Thymus (tissue), 14 donors: ENCODE measurements around the gene GPR50. TPM values are rescaled to one million over a fixed set of nuclear protein-coding genes. Genes with fewer than 3 reads are reported as not detected.

Source experiments
- DNase-seq, 9 donors: peaks; one replicate each; pipeline ENCODE4 v3.0.0-alpha.2; 2013; ENCODE audit warnings: low spot score in 9 of 9, low read depth in 6 of 9, missing footprints in 1 of 9
- H3K27ac ChIP-seq, 2 donors: one replicate each; pipeline ENCODE4 v1.5.1; 2013; ENCODE audit warnings: control low read depth in 1 of 2, low read depth in 1 of 2, low read length in 1 of 2, mild to moderate bottlenecking in 1 of 2, moderate library complexity in 1 of 2
- H3K27me3 ChIP-seq, 2 donors: one replicate each; pipeline ENCODE4 v1.5.1; 2013; ENCODE audit warnings: low read length in 1 of 2; ENCODE audit not compliant: control insufficient read depth in 2 of 2, insufficient read depth in 1 of 2
- H3K36me3 ChIP-seq, 2 donors: one replicate each; pipeline ENCODE4 v1.5.1; 2013; ENCODE audit warnings: low read length in 1 of 2, mild to moderate bottlenecking in 1 of 2, moderate library complexity in 1 of 2; ENCODE audit not compliant: control insufficient read depth in 2 of 2, insufficient read depth in 2 of 2
- H3K4me1 ChIP-seq, 2 donors: one replicate each; pipeline ENCODE4 v1.5.1; 2013; ENCODE audit warnings: low read length in 2 of 2; ENCODE audit not compliant: control insufficient read depth in 2 of 2, insufficient read depth in 2 of 2
- H3K4me3 ChIP-seq, 2 donors: one replicate each; pipeline ENCODE4 v1.5.1; 2013; ENCODE audit warnings: low read length in 2 of 2, control low read depth in 1 of 2, mild to moderate bottlenecking in 1 of 2
- H3K9me3 ChIP-seq, 2 donors: one replicate each; pipeline ENCODE4 v1.5.1; 2013; ENCODE audit warnings: low read length in 1 of 2, mild to moderate bottlenecking in 1 of 2; ENCODE audit not compliant: control insufficient read depth in 2 of 2, insufficient read depth in 1 of 2
- WGBS: extraction: QIAGEN DNeasy Blood & Tissue Kit; methylation state at CpG from one replicate; pipeline ENCODE4 v1.1.7; 2013; 5-methylcytosine and 5-hydroxymethylcytosine counted together
- long read RNA-seq, 10 donors: transcript quantifications; one replicate each; lab custom pipeline, GENCODE V29; 2026
- polyA plus RNA-seq: library from polyadenylated mRNA; stranded (reverse); fragments of 200-250 nt; gene quantifications from one replicate; pipeline ENCODE4 v1.2.3, GENCODE V29; 2013
- total RNA-seq: library from RNA; stranded (reverse); fragments of 120-200 nt; gene quantifications from one replicate; pipeline ENCODE4 v1.2.4, GENCODE V29; 2013
- donor health status: healthy.

The GPR50 gene
- not detected for total RNA-seq
- polyA plus RNA-seq: 0.11 TPM
- long read RNA-seq, donor 1: 0 reads
- long read RNA-seq, donor 2: 0 reads
- long read RNA-seq, donor 3: 0 reads
- long read RNA-seq, donor 4: 0 reads
- long read RNA-seq, donor 5: 0 reads
- long read RNA-seq, donor 6: 0 reads
- long read RNA-seq, donor 7: 0 reads
- long read RNA-seq, donor 8: 0 reads
- long read RNA-seq, donor 9: 0 reads
- long read RNA-seq, donor 10: 0 reads

DNA sequence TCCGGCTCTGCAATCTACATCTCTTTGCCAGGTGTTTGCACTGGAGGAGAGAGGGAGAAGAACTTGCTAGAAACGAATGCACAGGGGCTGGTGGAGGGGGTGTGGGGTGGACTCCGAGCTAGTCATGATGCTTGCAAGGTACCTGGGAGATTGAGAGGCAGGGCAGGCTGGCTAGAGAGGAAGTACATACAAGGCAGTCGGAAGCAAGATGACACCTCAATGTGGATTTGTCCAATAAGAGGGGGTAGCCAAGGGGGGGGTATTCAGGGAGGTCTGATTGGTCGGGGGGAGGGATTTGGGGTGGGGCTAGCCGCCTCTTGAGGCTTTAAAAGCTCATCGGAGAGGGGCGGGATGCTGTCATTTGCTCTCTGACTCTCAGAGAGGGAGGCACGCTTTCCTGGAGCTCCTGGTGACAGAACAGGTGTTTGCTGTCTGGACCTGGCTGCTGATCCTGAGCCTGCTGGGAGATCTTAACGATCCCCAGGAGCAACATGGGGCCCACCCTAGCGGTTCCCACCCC, at the start of gene GPR50:
Gene GPR50 (plus strand): TSS at position 354 of the 520 bp plus-strand sequence. CDS start 138 bp downstream, at position 492.
- H3K4me3 ChIP-seq: no peak within 1 kb of the TSS
- 64% methylated on average over 11 of the region's 11 CpGs for WGBS
- no peaks in the 10 kb centered on the region for H3K36me3 ChIP-seq
- H3K27ac ChIP-seq: no peak within 1 kb of the TSS
- H3K27me3 ChIP-seq: peaks cover 40 to 72% of the 10 kb centered on the region in 2 donors
- H3K9me3 ChIP-seq: peaks cover 1 to 19% of the 10 kb centered on the region in 2 donors
- H3K4me1 ChIP-seq: no peaks in the 10 kb centered on the region
- no peak for DNase-seq

DNA sequence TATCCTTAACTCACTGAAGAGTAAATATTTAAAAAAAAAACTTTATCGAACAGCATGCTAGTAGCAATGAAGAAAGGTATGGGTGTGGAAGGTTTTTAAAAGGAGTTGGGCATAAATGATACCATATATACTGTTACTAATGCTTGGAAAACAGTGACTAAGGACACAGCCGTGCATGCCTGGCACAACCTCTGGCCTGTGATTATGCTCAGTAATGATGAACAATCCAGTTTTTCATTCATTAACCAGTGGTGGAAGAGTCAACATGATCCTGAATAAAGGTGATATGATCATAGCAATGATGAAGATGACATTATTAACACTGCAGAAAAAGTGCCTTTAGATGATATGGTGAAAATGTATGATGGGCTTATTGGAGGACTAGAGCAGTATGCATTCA, 43.9 kb upstream of the GPR50 start:
- no peaks in the 10 kb centered on the region for H3K9me3 ChIP-seq
- no peak overlapping the region for H3K4me3 ChIP-seq
- 94% methylated on average over 2 of the region's 2 CpGs for WGBS
- no peaks in the 10 kb centered on the region for H3K4me1 ChIP-seq
- DNase-seq: no peak
- H3K27ac ChIP-seq: no peak overlapping the region
- H3K36me3 ChIP-seq: no peaks in the 10 kb centered on the region
- no peaks in the 10 kb centered on the region for H3K27me3 ChIP-seq

DNA sequence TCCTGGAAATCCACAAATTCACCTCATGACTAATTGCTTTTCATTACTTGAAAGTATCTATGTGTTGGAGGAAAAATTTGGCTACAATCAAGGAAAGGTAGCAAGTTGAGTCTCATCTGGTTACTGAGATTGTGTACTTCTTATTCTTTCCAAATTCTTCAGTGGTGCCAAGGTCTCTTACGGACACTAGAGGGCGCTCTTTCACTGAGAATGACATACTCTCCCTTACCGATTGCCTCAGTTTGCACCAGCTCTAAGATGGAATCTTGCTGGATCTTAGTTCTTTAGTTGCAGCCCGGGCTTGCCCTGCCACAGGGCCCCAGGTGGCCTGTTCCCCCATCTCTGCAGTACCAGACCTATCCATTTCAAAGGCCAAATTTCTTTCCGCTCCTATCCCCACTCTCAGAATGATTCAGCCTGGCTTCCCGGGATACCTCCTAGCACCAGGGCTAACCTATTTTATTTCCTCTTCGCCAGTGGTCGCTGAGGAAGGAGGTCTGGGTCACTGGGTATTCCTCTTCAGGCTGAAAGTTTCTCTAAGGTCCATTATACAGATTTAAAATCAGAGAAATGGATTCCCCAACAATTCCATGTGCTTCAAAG, 24.6 kb upstream of the GPR50 start:
- Histone ChIP-seq H3K36me3 (no peaks in the 10 kb centered on the region), H3K4me3 (no peak overlapping the region), H3K27me3 (no peaks in the 10 kb centered on the region), H3K4me1 (no peaks in the 10 kb centered on the region), H3K27ac (no peak overlapping the region), H3K9me3 (no peaks in the 10 kb centered on the region)
- 39% methylated on average over 8 of the region's 8 CpGs for WGBS
- peak; percentile 3 to 63 (median 20) for DNase-seq

DNA sequence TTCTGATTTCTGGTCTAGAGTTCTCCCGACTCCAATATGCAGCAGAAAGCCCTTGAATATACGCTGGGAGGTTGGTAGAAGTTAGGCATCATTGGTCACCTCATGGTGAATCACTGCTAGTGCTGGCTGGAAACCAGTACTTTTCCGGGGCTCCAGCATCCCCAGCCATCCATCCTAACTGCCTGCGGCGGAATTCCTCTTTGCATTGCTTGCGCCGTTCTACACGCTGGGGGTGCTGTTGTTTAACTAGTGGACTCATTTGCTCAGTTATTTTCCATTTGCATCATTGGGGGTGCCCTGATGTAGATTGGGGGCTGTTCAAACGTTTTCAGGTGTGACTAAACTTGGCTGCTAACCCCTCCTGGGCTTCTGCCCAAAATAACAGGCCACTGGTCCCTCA, 23.3 kb upstream of the GPR50 start:
- Histone ChIP-seq H3K9me3 (no peaks in the 10 kb centered on the region), H3K27ac (no peak overlapping the region), H3K4me3 (no peak overlapping the region), H3K27me3 (no peaks in the 10 kb centered on the region), H3K36me3 (no peaks in the 10 kb centered on the region), H3K4me1 (no peaks in the 10 kb centered on the region)
- WGBS: 15% methylated on average over 9 of the region's 9 CpGs
- no peak for DNase-seq

DNA sequence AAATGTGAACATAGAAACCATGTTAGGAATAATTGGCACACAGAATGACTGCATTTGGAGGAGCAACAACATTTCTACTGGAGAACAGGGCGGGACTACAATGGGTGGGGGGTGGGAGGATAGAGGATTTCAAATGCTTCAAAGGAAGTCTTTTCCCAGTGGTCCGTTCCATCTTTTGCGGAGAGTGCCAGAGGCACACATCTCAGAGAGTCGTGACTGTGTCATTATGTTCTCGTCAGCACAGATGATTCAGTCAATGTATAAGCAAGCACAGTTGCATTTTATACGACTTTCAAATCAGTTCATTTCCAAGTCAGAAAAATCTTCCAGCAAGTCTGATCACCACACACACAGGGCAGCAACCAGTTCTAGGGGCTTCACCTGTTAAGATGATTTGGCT, 22.7 kb upstream of the GPR50 start:
- WGBS: 34% methylated on average over 6 of the region's 6 CpGs
- H3K9me3 ChIP-seq: no peaks in the 10 kb centered on the region
- H3K27me3 ChIP-seq: no peaks in the 10 kb centered on the region
- no peak overlapping the region for H3K27ac ChIP-seq
- H3K4me3 ChIP-seq: no peak overlapping the region
- H3K36me3 ChIP-seq: no peaks in the 10 kb centered on the region
- no peaks in the 10 kb centered on the region for H3K4me1 ChIP-seq
- no peak for DNase-seq

DNA sequence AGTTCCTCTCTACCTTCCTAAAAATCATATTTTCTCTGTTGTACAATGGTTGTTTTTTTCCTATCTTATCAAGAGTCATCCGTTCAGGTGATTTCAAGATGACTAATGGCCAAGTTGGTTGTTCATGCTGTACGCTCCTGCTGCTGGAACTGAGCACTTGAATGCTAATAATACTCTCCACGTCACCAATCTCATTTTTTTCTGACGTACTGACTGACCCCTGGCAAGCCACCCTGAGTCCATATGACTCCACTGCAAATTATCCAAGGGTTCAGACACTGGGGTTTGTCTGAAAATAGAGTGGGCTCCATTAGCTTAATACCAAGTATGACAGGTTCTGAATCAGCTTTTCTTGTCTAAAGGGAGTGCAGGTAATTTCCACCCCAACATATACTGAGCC, 21.1 kb upstream of the GPR50 start:
- no peaks in the 10 kb centered on the region for H3K27me3 ChIP-seq
- no peaks in the 10 kb centered on the region for H3K36me3 ChIP-seq
- H3K4me3 ChIP-seq: no peak overlapping the region
- 77% methylated on average over 4 of the region's 4 CpGs for WGBS
- no peaks in the 10 kb centered on the region for H3K9me3 ChIP-seq
- no peak for DNase-seq
- no peaks in the 10 kb centered on the region for H3K4me1 ChIP-seq
- no peak overlapping the region for H3K27ac ChIP-seq

DNA sequence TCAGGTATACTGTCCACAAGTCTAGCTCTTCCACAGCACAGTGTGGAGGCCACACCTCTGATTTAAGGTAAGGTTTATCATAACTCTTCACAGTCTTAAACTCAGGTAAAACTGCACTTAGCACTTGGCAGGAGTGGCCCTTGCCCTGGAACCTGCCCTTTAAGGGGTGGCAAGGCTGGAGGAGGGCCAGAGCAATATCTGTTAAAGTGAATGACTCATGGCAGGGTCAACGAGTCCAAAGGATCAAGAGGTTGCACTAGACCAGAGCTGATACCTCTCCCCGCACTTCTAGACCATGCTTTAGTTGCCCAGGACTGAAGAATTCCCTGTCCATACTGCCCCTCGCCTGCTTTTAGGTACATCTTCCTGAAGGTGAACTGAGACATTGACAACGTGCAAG, 14.7 kb upstream of the GPR50 start:
- WGBS: 90% methylated on average over 4 of the region's 4 CpGs
- no peaks in the 10 kb centered on the region for H3K9me3 ChIP-seq
- H3K4me3 ChIP-seq: no peak overlapping the region
- no peaks in the 10 kb centered on the region for H3K36me3 ChIP-seq
- no peak for DNase-seq
- H3K27me3 ChIP-seq: no peaks in the 10 kb centered on the region
- H3K27ac ChIP-seq: no peak overlapping the region
- H3K4me1 ChIP-seq: no peaks in the 10 kb centered on the region

DNA sequence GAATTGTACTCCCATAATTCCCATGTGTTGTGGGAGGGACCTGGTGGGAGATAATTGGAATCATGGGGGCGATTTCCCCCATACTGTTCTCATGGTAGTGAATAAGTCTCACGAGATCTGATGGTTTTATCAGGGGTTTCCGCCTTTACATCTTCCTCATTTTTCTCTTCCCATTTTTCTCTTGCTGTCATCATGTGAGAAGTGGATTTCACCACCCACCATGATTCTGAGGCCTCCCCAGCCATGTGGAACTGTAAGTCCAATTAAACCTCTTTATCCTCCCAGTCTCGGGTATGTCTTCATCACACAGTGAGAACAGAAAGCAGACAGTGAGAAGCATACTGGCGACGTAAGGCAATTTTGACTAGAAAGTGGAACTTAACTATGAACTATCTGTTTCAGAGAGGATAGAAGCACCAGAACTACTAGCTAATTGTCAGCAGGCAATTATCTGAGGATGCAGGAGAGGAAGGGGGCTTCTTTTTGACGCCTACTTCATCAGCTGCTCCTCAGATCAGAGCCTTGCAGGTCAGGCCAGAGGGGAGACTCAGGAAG, 8.5 kb upstream of the GPR50 start:
- 77% methylated on average over 7 of the region's 7 CpGs for WGBS
- Histone ChIP-seq H3K27ac (no peak overlapping the region), H3K9me3 (no peaks in the 10 kb centered on the region), H3K27me3 (no peaks in the 10 kb centered on the region), H3K36me3 (no peaks in the 10 kb centered on the region), H3K4me1 (no peaks in the 10 kb centered on the region), H3K4me3 (no peak overlapping the region)
- no peak for DNase-seq

DNA sequence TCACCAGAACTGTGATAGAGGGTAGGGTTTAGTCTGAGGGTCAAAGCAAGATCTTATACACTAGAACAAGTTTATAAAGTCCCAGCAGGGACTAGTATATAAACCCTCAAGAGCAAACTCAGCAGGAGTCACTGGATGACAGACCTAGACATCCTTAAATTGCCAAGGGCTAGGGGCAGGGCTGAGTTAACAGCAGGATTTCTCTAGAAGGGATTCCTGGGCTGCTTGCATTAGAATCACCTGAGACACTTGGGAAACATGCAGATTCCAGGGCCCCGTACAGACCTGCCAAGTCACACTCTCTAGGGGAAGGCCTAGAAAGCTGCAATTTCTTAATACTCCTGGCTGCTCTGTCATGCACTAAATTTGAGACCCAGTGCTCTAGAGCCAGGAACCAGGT, 6.6 kb upstream of the GPR50 start:
- Histone ChIP-seq H3K4me3 (no peak overlapping the region), H3K4me1 (no peaks in the 10 kb centered on the region), H3K27ac (no peak overlapping the region), H3K36me3 (no peaks in the 10 kb centered on the region), H3K27me3 (peaks cover 4 to 11% of the 10 kb centered on the region in 2 donors), H3K9me3 (no peaks in the 10 kb centered on the region)
- 89% methylated on average over 1 of the region's 1 CpG for WGBS
- no peak for DNase-seq
